Measurements from ENCODE around the gene KNDC1. TPM values are rescaled to one million over a fixed set of nuclear protein-coding genes. Genes with fewer than 3 reads are reported as not detected.

KNDC1 gene
- total and polyA plus RNA-seq, 2 donors (not counting 1 experiment from before 2014, with no cell fraction given) = 0.17 to 0.45 TPM

- no peak overlapping the region for H3K9ac ChIP-seq (ENCODE audit: low read length)
- ChIA-PET POLR2A (no interaction called here), CTCF (no interaction called here)
- H3K79me2 ChIP-seq (ENCODE audit: control insufficient read depth, insufficient read depth, low read length) = no peaks in the 10 kb centered on the region
- H3K4me3 ChIP-seq (ENCODE audit: control extremely low read depth in 1 of 5, extremely low read depth in 1 of 5, insufficient read depth in 1 of 5, low read depth in 2 of 5, low read length in 4 of 5) = no peak overlapping the region
- Mint-ChIP-seq H3K9me3 (ENCODE audit: insufficient read depth) (no peaks in the 10 kb centered on the region), H3K4me1 (no peaks in the 10 kb centered on the region), H3K27me3 (peaks cover 4% of the 10 kb centered on the region), H3K27ac (no peak overlapping the region), H3K4me3 (no peak overlapping the region)
- ATAC-seq (ENCODE audit: low read depth) (no peak), DNase-seq (no peak)
- H4K20me1 ChIP-seq (ENCODE audit: control insufficient read depth, insufficient read depth, low read length, poor library complexity, severe bottlenecking) = no peaks in the 10 kb centered on the region
- H3K9me3 ChIP-seq (ENCODE audit: control extremely low read depth in 1 of 3, control insufficient read depth in 2 of 3, insufficient read depth in 1 of 3, low read length in 2 of 3) = peaks cover 0 to 7% (median 0%) of the 10 kb centered on the region in 3 donors
- no peaks in the 10 kb centered on the region for H3K4me1 ChIP-seq (ENCODE audit: control insufficient read depth in 2 of 2, insufficient read depth in 2 of 2, low read length in 2 of 2)
- no peaks in the 10 kb centered on the region for H3K27me3 ChIP-seq (replicated peaks in 1 of 4; ENCODE audit: control extremely low read depth in 1 of 4, control insufficient read depth in 3 of 4, insufficient read depth in 4 of 4, low read length in 3 of 4)
- H2AFZ ChIP-seq (ENCODE audit: insufficient read depth, low read depth, low read length, poor library complexity, severe bottlenecking) = no peak overlapping the region
- no peak overlapping the region for H3K27ac ChIP-seq (ENCODE audit: low read length in 2 of 2)
- TF ChIP-seq EZH2 (IDR thresholded peaks at IDR 0.05; ENCODE audit: borderline replicate concordance, insufficient read depth, low read depth, low read length, poor library complexity, severe bottlenecking) = no peak
- no peak for TF ChIP-seq CTCF (IDR thresholded peaks at IDR 0.05)
- 89% methylated on average over 20 of the region's 20 CpGs for WGBS (ENCODE audit: insufficient coverage)
- H3K4me2 ChIP-seq (replicated peaks; ENCODE audit: low read depth, low read length, poor library complexity, severe bottlenecking) = no peak overlapping the region
- no peaks in the 10 kb centered on the region for H3K36me3 ChIP-seq (replicated peaks in 1 of 2; ENCODE audit: control extremely low read depth in 1 of 2, control insufficient read depth in 1 of 2, extremely low read depth in 1 of 2, insufficient read depth in 2 of 2, low read length in 1 of 2)
- intact Hi-C loops (cut with micrococcal nuclease) = no loop called here
These were observed 49.6 kb downstream of the KNDC1 start for GRCh38 chr10:133209641-133210040.

- no peak overlapping the region for H3K4me3 ChIP-seq (ENCODE audit: control extremely low read depth in 1 of 5, extremely low read depth in 1 of 5, insufficient read depth in 1 of 5, low read depth in 2 of 5, low read length in 4 of 5)
- no peak overlapping the region for H3K4me2 ChIP-seq (replicated peaks; ENCODE audit: low read depth, low read length, poor library complexity, severe bottlenecking)
- H3K9me3 ChIP-seq (ENCODE audit: control extremely low read depth in 1 of 3, control insufficient read depth in 2 of 3, insufficient read depth in 1 of 3, low read length in 2 of 3) = peaks cover 0 to 7% (median 0%) of the 10 kb centered on the region in 3 donors
- H3K27ac Mint-ChIP-seq = no peak overlapping the region
- ATAC-seq (ENCODE audit: low read depth) (no peak), DNase-seq (no peak)
- H3K27ac ChIP-seq (ENCODE audit: low read length in 2 of 2) = no peak overlapping the region
- CTCF ChIA-PET = no interaction called here
- no peaks in the 10 kb centered on the region for H3K27me3 ChIP-seq (replicated peaks in 1 of 4; ENCODE audit: control extremely low read depth in 1 of 4, control insufficient read depth in 3 of 4, insufficient read depth in 4 of 4, low read length in 3 of 4)
- H3K4me1 Mint-ChIP-seq = no peaks in the 10 kb centered on the region
- H3K4me1 ChIP-seq (ENCODE audit: control insufficient read depth in 2 of 2, insufficient read depth in 2 of 2, low read length in 2 of 2) = no peaks in the 10 kb centered on the region
- H3K27me3 Mint-ChIP-seq = peaks cover 4% of the 10 kb centered on the region
- H3K9me3 Mint-ChIP-seq (ENCODE audit: insufficient read depth) = no peaks in the 10 kb centered on the region
- no peaks in the 10 kb centered on the region for H4K20me1 ChIP-seq (ENCODE audit: control insufficient read depth, insufficient read depth, low read length, poor library complexity, severe bottlenecking)
- no peak overlapping the region for H3K9ac ChIP-seq (ENCODE audit: low read length)
- TF ChIP-seq EZH2 (IDR thresholded peaks at IDR 0.05; ENCODE audit: borderline replicate concordance, insufficient read depth, low read depth, low read length, poor library complexity, severe bottlenecking) = no peak
- TF ChIP-seq CTCF (IDR thresholded peaks at IDR 0.05) = no peak
- intact Hi-C loops (cut with micrococcal nuclease) = no loop called here
- H3K79me2 ChIP-seq (ENCODE audit: control insufficient read depth, insufficient read depth, low read length) = no peaks in the 10 kb centered on the region
- POLR2A ChIA-PET = no interaction called here
- 42% methylated on average over 26 of the region's 27 CpGs for WGBS (ENCODE audit: insufficient coverage)
- no peak overlapping the region for H2AFZ ChIP-seq (ENCODE audit: insufficient read depth, low read depth, low read length, poor library complexity, severe bottlenecking)
- H3K4me3 Mint-ChIP-seq = no peak overlapping the region
- H3K36me3 ChIP-seq (replicated peaks in 1 of 2; ENCODE audit: control extremely low read depth in 1 of 2, control insufficient read depth in 1 of 2, extremely low read depth in 1 of 2, insufficient read depth in 2 of 2, low read length in 1 of 2) = no peaks in the 10 kb centered on the region
These were observed 50.5 kb downstream of the KNDC1 start for GRCh38 chr10:133210398-133211140.
